ENCODE results near the gene MAG.

The MAG gene

GRCh38 chr19:35310811-35311465 lies 19.0 kb downstream of the MAG start:
- in situ Hi-C loops (cut with HindIII; ENCODE audit: low pct_unique_long_range_greater_than_20kb, low sequenced_read_pairs): no loop called here
- TF ChIP-seq JUND (IDR thresholded peaks at IDR 0.05; ENCODE audit: low read depth): no peak
- DNase-seq (ENCODE audit: low read depth in 1 of 2, low spot score in 1 of 2): no peak

- TF ChIP-seq JUND (IDR thresholded peaks at IDR 0.05; ENCODE audit: low read depth): no peak
- in situ Hi-C loops (cut with HindIII; ENCODE audit: low pct_unique_long_range_greater_than_20kb, low sequenced_read_pairs): no loop called here
- peak in 1 of 2 experiments; percentile 48 for DNase-seq (ENCODE audit: low read depth in 1 of 2, low spot score in 1 of 2)
These were observed 20.1 kb downstream of the MAG start for GRCh38 chr19:35311901-35312665.

- TF ChIP-seq JUND (IDR thresholded peaks at IDR 0.05; ENCODE audit: low read depth): no peak
These were observed 21.6 kb downstream of the MAG start for GRCh38 chr19:35313587-35313986.

GRCh38 chr19:35314031-35314430 lies 22.1 kb downstream of the MAG start:
- in situ Hi-C loops (cut with HindIII; ENCODE audit: low pct_unique_long_range_greater_than_20kb, low sequenced_read_pairs): no loop called here
- no peak for DNase-seq (ENCODE audit: low read depth in 1 of 2, low spot score in 1 of 2)
- no peak for TF ChIP-seq JUND (IDR thresholded peaks at IDR 0.05; ENCODE audit: low read depth)

More at GRCh38 chr19:35313587-35313986, 21.6 kb downstream of the MAG start:
- in situ Hi-C loops (cut with HindIII; ENCODE audit: low pct_unique_long_range_greater_than_20kb, low sequenced_read_pairs): no loop called here
- DNase-seq (ENCODE audit: low read depth in 1 of 2, low spot score in 1 of 2): peak in 1 of 2 experiments; percentile 82

GRCh38 chr19:35314858-35315470 lies 23.0 kb downstream of the MAG start:
- DNase-seq (ENCODE audit: low read depth in 1 of 2, low spot score in 1 of 2): no peak
- in situ Hi-C loops (cut with HindIII; ENCODE audit: low pct_unique_long_range_greater_than_20kb, low sequenced_read_pairs): no loop called here
- TF ChIP-seq JUND (IDR thresholded peaks at IDR 0.05; ENCODE audit: low read depth): no peak

- in situ Hi-C loops (cut with HindIII; ENCODE audit: low pct_unique_long_range_greater_than_20kb, low sequenced_read_pairs): no loop called here
- TF ChIP-seq JUND (IDR thresholded peaks at IDR 0.05; ENCODE audit: low read depth): no peak
- no peak for DNase-seq (ENCODE audit: low read depth in 1 of 2, low spot score in 1 of 2)
These were observed 23.9 kb downstream of the MAG start for GRCh38 chr19:35315883-35316282.

- no peak for TF ChIP-seq JUND (IDR thresholded peaks at IDR 0.05; ENCODE audit: low read depth)
- no peak for DNase-seq (ENCODE audit: low read depth in 1 of 2, low spot score in 1 of 2)
- in situ Hi-C loops (cut with HindIII; ENCODE audit: low pct_unique_long_range_greater_than_20kb, low sequenced_read_pairs): no loop called here
These were observed 24.6 kb downstream of the MAG start for GRCh38 chr19:35316560-35316959.

- DNase-seq (ENCODE audit: low read depth in 1 of 2, low spot score in 1 of 2): peak in 1 of 2 experiments; percentile 88
- in situ Hi-C loops (cut with HindIII; ENCODE audit: low pct_unique_long_range_greater_than_20kb, low sequenced_read_pairs): no loop called here
- no peak for TF ChIP-seq JUND (IDR thresholded peaks at IDR 0.05; ENCODE audit: low read depth)
These were observed 25.6 kb downstream of the MAG start for GRCh38 chr19:35317464-35318043.

GRCh38 chr19:35318679-35319448 lies 26.9 kb downstream of the MAG start:
- in situ Hi-C loops (cut with HindIII; ENCODE audit: low pct_unique_long_range_greater_than_20kb, low sequenced_read_pairs): no loop called here
- DNase-seq (ENCODE audit: low read depth in 1 of 2, low spot score in 1 of 2): peak in 1 of 2 experiments; percentile 80
- TF ChIP-seq JUND (IDR thresholded peaks at IDR 0.05; ENCODE audit: low read depth): no peak

GRCh38 chr19:35320065-35320713 lies 28.2 kb downstream of the MAG start:
- TF ChIP-seq JUND (IDR thresholded peaks at IDR 0.05; ENCODE audit: low read depth): no peak
- DNase-seq (ENCODE audit: low read depth in 1 of 2, low spot score in 1 of 2): no peak
- in situ Hi-C loops (cut with HindIII; ENCODE audit: low pct_unique_long_range_greater_than_20kb, low sequenced_read_pairs): no loop called here

- in situ Hi-C loops (cut with HindIII; ENCODE audit: low pct_unique_long_range_greater_than_20kb, low sequenced_read_pairs): no loop called here
- no peak for DNase-seq (ENCODE audit: low read depth in 1 of 2, low spot score in 1 of 2)
- TF ChIP-seq JUND (IDR thresholded peaks at IDR 0.05; ENCODE audit: low read depth): no peak
These were observed 29.3 kb downstream of the MAG start for GRCh38 chr19:35321291-35321690.

- no peak for TF ChIP-seq JUND (IDR thresholded peaks at IDR 0.05; ENCODE audit: low read depth)
- no peak for DNase-seq (ENCODE audit: low read depth in 1 of 2, low spot score in 1 of 2)
These were observed 30.1 kb downstream of the MAG start for GRCh38 chr19:35322014-35322413.

More at GRCh38 chr19:35322014-35322413, 30.1 kb downstream of the MAG start:
- in situ Hi-C loops (cut with HindIII; ENCODE audit: low pct_unique_long_range_greater_than_20kb, low sequenced_read_pairs): no loop called here
